Neural progenitor cell (in vitro differentiated cells): ENCODE data around the gene ALDH1B1.

Experiments used
- EZH2 ChIP-seq: fragments of 200-600 bp; sonication (generic); IDR thresholded peaks from 2 replicates; pipeline ENCODE4 v1.6.1; 2017; ENCODE audit warnings: antibody characterized with exemption, mild to moderate bottlenecking, moderate library complexity
- EZH2phosphoT487 ChIP-seq: fragments of 200-600 bp; sonication (generic); IDR thresholded peaks from 2 replicates; pipeline ENCODE4 v1.6.1; 2017; ENCODE audit warnings: antibody characterized with exemption
- TF ChIP-seq, protein P1 (sequence below): fragments of 200-600 bp; sonication (generic); IDR thresholded peaks from 2 replicates; pipeline ENCODE4 v1.5.1; 2017; ENCODE audit warnings: antibody characterized with exemption, mild to moderate bottlenecking

DNA sequence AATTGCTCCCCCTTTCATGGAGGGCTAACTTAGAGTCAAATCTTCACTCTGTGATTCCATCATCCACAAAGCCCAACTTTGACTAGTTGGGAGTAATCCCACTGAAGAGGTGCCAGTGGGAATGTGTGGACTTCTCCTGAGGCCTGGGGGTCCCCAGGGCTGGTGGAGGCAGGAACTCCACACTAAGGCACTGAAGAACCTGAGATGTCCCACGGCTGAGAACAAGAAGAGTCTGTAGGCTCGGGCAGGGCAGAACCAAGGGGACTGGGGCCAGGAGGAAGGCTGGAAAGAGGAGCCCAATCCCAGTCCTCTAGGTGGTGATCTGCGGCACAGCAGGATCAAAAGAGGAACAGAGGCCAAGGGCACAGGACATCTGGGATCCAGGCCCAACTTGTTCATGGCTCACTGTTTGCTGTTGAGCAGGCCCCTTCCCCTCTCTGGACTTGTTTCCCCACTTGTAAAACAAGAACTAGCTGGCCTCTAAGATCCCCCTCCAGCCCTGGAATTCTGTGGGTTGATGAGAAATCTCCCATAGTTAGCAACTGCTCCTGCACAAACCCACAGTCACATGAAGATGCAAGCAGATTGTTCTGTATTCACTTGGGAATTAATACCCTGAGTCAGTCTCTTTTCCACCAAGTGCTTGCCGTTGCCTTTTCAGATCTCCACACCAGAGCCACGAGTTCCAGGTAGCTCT, 32.7 kb upstream of the ALDH1B1 start:
- TF ChIP-seq, protein P1, sequence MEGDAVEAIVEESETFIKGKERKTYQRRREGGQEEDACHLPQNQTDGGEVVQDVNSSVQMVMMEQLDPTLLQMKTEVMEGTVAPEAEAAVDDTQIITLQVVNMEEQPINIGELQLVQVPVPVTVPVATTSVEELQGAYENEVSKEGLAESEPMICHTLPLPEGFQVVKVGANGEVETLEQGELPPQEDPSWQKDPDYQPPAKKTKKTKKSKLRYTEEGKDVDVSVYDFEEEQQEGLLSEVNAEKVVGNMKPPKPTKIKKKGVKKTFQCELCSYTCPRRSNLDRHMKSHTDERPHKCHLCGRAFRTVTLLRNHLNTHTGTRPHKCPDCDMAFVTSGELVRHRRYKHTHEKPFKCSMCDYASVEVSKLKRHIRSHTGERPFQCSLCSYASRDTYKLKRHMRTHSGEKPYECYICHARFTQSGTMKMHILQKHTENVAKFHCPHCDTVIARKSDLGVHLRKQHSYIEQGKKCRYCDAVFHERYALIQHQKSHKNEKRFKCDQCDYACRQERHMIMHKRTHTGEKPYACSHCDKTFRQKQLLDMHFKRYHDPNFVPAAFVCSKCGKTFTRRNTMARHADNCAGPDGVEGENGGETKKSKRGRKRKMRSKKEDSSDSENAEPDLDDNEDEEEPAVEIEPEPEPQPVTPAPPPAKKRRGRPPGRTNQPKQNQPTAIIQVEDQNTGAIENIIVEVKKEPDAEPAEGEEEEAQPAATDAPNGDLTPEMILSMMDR: no peak
- TF ChIP-seq EZH2phosphoT487 (no peak), EZH2 (no peak)
